SJCRH30 (cell line): ENCODE results near the gene SKIC8. TPM values are rescaled to one million over a fixed set of nuclear protein-coding genes. Genes with fewer than 3 reads are reported as not detected.

Experiments used
- DNase-seq, 2 experiments: peaks; one replicate each; pipeline ENCODE4 v3.0.0-alpha.2; 2015 to 2020
- H3K27ac ChIP-seq: fragments of 250-450 bp; sonication (Bioruptor Pico); 2 replicates; pipeline ENCODE4 v1.5.1; 2020; ENCODE audit warnings: mild to moderate bottlenecking, moderate library complexity
- H3K27me3 ChIP-seq: fragments of 250-450 bp; sonication (Bioruptor Pico); 2 replicates; pipeline ENCODE4 v1.5.1; 2020; ENCODE audit warnings: mild to moderate bottlenecking, moderate library complexity
- H3K36me3 ChIP-seq: fragments of 250-450 bp; sonication (Bioruptor Pico); 2 replicates; pipeline ENCODE4 v1.5.1; 2020; ENCODE audit warnings: mild to moderate bottlenecking, moderate library complexity
- H3K4me1 ChIP-seq: fragments of 250-450 bp; sonication (Bioruptor Pico); 2 replicates; pipeline ENCODE4 v1.5.1; 2020; ENCODE audit warnings: mild to moderate bottlenecking, moderate library complexity
- H3K4me3 ChIP-seq: fragments of 250-450 bp; sonication (Bioruptor Pico); 2 replicates; pipeline ENCODE4 v1.5.1; 2020; ENCODE audit warnings: mild to moderate bottlenecking, moderate library complexity
- H3K9me3 ChIP-seq: fragments of 250-450 bp; sonication (Bioruptor Pico); replicated peaks from 2 replicates; pipeline ENCODE4 v1.5.1; 2020; ENCODE audit warnings: mild to moderate bottlenecking, moderate library complexity
- total RNA-seq: library from RNA; depleted of rRNA; stranded (reverse); fragments of >200 nt; shearing (Covaris generic); gene quantifications from 2 replicates; pipeline ENCODE4 v1.2.3, GENCODE V29; 2014

The SKIC8 gene
- total RNA-seq, 1 experiment from 2014 or later, result 69.8 TPM

- no peak overlapping the region for H3K27ac ChIP-seq
- no peaks in the 10 kb centered on the region for H3K36me3 ChIP-seq
- no peak for DNase-seq
Measured at GRCh38 chr15:78327466-78327865, 28.1 kb upstream of the SKIC8 start.

DNA sequence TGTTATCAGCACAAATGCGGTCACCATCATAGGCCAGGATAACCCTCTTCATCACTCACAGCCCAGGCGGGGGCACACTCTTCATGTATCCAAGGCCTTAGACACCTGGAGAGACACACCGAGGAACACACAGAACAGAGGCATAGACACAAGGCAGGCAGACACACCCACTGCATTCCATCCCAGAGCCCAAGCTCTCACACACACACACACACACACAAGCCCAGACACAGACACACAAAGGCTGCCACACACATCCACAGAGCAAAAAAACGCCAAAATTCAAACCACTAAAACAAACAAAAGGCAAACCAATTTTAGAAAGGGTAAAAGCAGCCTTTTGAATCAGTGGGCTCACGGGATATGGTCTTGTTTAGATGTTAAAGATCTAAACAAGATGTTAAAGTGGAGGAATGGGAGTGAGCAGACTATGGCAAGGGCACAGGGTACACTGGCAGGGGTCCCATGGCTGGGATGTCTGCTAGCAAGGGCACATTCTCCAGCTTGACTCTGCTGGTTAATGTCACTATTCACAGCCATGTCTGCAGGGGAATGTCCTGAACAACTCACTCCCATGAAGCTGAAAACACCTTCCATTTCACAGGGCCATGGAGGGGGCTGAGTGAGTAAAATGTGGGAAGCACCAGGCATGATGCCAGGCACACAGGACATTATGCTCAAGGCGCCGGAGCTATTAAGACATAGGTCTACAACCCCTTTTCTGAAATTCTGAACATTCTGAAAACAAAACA, 25.9 kb upstream of the SKIC8 start:
- Histone ChIP-seq H3K36me3 (no peaks in the 10 kb centered on the region), H3K4me1 (peaks cover 18% of the 10 kb centered on the region), H3K9me3 (no peaks in the 10 kb centered on the region), H3K27ac (no peak overlapping the region), H3K27me3 (no peaks in the 10 kb centered on the region), H3K4me3 (no peak overlapping the region)
- DNase-seq, result no peak

More at GRCh38 chr15:78327466-78327865, 28.1 kb upstream of the SKIC8 start:
- Histone ChIP-seq H3K9me3 (no peaks in the 10 kb centered on the region), H3K27me3 (no peaks in the 10 kb centered on the region), H3K4me3 (no peak overlapping the region), H3K4me1 (peaks cover 9% of the 10 kb centered on the region)

DNA sequence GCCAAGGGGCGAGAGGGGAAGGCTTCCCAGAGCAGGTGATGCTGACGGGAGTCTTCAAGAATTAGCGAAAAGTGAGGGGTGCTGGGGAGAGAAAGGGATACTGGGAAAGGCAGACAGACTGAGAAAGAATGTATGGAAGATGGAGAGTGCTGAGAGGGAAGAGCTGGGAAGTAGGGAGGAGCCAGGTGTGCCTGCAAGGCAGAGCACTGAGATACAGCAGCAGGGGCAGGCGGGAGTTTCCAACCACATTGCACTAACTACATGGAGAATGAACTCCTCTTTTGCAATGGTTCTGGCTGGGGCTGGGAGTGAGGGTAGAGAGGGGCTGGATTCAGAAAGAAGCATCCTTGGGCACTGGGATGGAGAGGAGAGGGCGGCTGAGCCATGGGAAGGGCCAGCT, 24.7 kb upstream of the SKIC8 start:
- no peak for DNase-seq
- peaks cover 18% of the 10 kb centered on the region for H3K4me1 ChIP-seq
- H3K4me3 ChIP-seq, result no peak overlapping the region
- H3K9me3 ChIP-seq, result no peaks in the 10 kb centered on the region
- no peak overlapping the region for H3K27ac ChIP-seq
- no peaks in the 10 kb centered on the region for H3K36me3 ChIP-seq
- no peaks in the 10 kb centered on the region for H3K27me3 ChIP-seq

- H3K27me3 ChIP-seq, result no peaks in the 10 kb centered on the region
- H3K36me3 ChIP-seq, result no peaks in the 10 kb centered on the region
- no peaks in the 10 kb centered on the region for H3K9me3 ChIP-seq
- peaks cover 18% of the 10 kb centered on the region for H3K4me1 ChIP-seq
- no peak overlapping the region for H3K4me3 ChIP-seq
- H3K27ac ChIP-seq, result no peak overlapping the region
- DNase-seq, result no peak
Measured at GRCh38 chr15:78323693-78324092, 24.3 kb upstream of the SKIC8 start.

DNA sequence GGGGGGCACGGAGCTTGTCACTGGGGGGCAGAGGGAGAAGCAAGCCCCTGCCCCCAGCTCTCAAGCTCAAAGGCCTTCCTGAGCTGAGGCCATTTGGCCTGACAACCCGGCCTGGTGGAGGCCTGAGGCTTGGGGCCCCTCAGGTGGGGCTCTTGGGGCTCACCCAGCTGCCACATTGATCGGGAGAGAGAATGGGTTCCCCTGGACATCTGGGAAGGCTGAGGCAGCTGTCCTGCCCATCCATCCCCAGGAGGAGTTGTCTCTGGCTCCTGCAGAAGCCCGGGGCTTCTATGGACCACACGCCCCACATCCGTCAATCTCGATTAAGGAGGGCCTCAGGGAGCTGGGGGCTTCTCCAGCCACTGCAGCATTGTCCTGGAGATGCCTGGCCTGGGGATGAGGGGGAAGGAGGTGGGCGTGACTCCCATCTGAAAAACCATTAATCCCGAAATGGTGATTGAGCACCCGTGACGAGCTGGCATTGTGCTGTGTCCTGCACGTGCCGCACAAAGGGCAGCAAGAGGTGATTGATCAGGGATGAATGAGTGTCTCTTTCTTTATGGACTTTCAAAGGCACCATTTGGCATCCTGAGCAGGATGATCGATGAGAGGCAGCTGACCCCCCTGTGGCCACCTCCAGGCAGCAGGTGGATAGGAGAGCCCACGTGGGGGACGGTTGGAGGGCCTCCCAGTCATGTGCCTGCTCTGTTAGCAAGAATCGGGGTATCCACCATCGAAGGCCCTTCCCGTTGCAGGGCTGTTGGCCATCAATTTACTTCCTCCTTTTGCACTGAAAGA, 23.5 kb upstream of the SKIC8 start:
- H3K27me3 ChIP-seq, result no peaks in the 10 kb centered on the region
- no peaks in the 10 kb centered on the region for H3K9me3 ChIP-seq
- H3K27ac ChIP-seq, result peak overlapping the region; percentile 27; the same call in 1 of the 2 replicates
- H3K4me3 ChIP-seq, result no peak overlapping the region; the same call in 1 of the 2 replicates
- peaks cover 18% of the 10 kb centered on the region for H3K4me1 ChIP-seq
- no peaks in the 10 kb centered on the region for H3K36me3 ChIP-seq
- DNase-seq, result no peak

DNA sequence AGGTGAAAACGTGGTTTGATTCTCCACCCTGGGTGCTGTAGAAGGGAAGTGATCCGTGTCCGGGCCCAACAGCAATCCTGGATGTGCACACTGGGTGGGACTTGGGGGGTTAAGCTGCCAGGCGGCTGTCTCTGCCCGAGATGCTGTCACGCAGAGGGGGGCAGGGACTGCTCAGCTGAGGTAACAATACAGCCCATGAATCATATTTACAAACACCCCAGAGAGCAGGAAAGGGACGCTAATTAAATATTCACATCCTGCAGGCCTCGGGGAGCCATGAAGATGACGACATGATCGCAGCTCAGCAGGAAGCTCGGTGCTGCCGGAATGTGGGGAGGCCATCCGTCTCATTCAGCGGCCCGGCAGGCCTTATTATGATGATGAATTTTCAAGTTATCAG, 22.8 kb upstream of the SKIC8 start:
- H3K36me3 ChIP-seq, result no peaks in the 10 kb centered on the region
- no peaks in the 10 kb centered on the region for H3K9me3 ChIP-seq
- H3K4me3 ChIP-seq, result peak overlapping the region; percentile 8; the same call in 1 of the 2 replicates
- peak overlapping the region; percentile 27; the same call in 1 of the 2 replicates for H3K27ac ChIP-seq
- peaks cover 18% of the 10 kb centered on the region for H3K4me1 ChIP-seq
- peak; percentile 36 for DNase-seq
- H3K27me3 ChIP-seq, result no peaks in the 10 kb centered on the region

- no peaks in the 10 kb centered on the region for H3K27me3 ChIP-seq
- H3K36me3 ChIP-seq, result no peaks in the 10 kb centered on the region
- H3K4me1 ChIP-seq, result peaks cover 18% of the 10 kb centered on the region
- DNase-seq, result no peak
- H3K9me3 ChIP-seq, result no peaks in the 10 kb centered on the region
- H3K27ac ChIP-seq, result peak overlapping the region; percentile 27; the same call in 1 of the 2 replicates
- no peak overlapping the region for H3K4me3 ChIP-seq
Measured at GRCh38 chr15:78321786-78322185, 22.4 kb upstream of the SKIC8 start.

DNA sequence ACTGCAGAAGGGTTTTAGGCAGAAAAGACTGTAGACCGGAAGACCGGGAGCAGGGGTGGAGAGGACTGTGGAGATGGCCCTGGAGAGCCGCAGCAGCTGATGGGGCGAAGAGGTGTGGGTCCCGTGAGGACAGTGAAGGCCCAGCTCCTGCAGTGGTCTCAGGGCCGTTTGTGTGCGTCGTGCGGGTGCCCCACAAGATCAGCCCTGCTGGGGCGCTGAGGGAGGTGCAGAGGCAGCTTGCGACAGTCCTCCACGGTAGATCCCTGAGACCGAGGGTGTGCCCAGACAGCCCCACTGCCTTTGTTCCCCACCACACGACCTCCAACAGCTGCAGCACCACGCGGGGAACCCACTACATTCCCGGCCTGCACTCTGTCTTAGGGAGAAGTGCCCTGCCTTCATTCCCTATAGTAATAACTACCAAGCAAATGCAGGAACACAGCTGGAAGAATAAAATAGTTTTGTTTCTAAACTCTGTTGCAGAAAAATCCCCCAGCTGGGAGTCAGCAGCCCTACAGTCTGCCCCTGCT, 21.7 kb upstream of the SKIC8 start:
- H3K27me3 ChIP-seq, result no peaks in the 10 kb centered on the region
- peaks cover 20% of the 10 kb centered on the region for H3K4me1 ChIP-seq
- H3K27ac ChIP-seq, result no peak overlapping the region
- DNase-seq, result peak; percentile 51 to 58
- no peak overlapping the region for H3K4me3 ChIP-seq
- no peaks in the 10 kb centered on the region for H3K36me3 ChIP-seq
- H3K9me3 ChIP-seq, result no peaks in the 10 kb centered on the region

- H3K27me3 ChIP-seq, result no peaks in the 10 kb centered on the region
- no peaks in the 10 kb centered on the region for H3K9me3 ChIP-seq
- H3K4me1 ChIP-seq, result peaks cover 24% of the 10 kb centered on the region
- no peak for DNase-seq
- no peak overlapping the region for H3K27ac ChIP-seq
- no peak overlapping the region for H3K4me3 ChIP-seq
- no peaks in the 10 kb centered on the region for H3K36me3 ChIP-seq
Measured at GRCh38 chr15:78320183-78320582, 20.8 kb upstream of the SKIC8 start.

GRCh38 chr15:78319588-78319987, 20.2 kb upstream of the SKIC8 start:
- no peak for DNase-seq
- Histone ChIP-seq H3K36me3 (no peaks in the 10 kb centered on the region), H3K27ac (no peak overlapping the region), H3K4me3 (no peak overlapping the region), H3K9me3 (no peaks in the 10 kb centered on the region), H3K4me1 (peaks cover 24% of the 10 kb centered on the region), H3K27me3 (no peaks in the 10 kb centered on the region)

GRCh38 chr15:78317145-78317836, 17.9 kb upstream of the SKIC8 start:
- H3K36me3 ChIP-seq, result no peaks in the 10 kb centered on the region

DNA sequence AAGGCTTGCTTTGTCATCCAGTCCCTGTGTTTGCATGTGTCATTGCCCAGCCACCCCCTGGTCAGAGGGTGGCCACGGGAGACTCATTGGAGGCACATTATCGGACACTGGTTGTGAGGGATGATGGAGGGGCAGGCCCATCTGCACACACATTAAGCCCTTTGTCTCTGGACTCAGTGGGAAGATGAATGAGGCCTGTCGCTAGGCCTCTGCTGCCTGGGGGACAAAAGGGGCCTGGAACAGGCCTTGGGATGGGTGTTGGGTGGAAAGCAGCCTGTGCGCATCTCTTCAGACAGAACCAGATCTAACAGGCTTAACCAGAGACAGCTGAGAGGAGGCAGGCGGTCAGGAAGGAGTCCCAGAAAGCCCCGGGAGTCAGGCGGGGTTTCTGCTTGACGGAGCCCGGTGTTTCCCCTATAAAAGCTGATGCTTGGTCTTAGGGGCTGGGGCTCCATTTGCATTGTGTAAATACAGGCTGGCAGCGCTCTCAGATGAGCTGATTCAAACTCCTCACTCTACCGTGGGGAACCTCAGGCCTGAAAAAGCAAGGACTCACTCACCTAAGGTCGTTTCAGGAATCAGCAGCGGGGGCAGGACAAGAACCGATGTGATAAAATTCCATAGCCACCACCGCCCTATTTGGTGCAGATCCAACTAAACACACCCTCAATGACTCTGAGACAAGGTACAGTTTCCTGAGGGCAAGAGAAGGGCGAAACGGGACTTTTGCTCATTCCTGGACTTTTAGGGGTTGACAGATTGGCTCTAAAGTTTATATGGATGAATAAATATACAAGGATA, 17.1 kb upstream of the SKIC8 start:
- Histone ChIP-seq H3K9me3 (no peaks in the 10 kb centered on the region), H3K4me1 (peaks cover 6% of the 10 kb centered on the region), H3K27me3 (no peaks in the 10 kb centered on the region), H3K4me3 (peak overlapping the region; percentile 21), H3K36me3 (no peaks in the 10 kb centered on the region), H3K27ac (peak overlapping the region; percentile 39)
- peak; percentile 71 to 77 for DNase-seq

More at GRCh38 chr15:78317145-78317836, 17.9 kb upstream of the SKIC8 start:
- Histone ChIP-seq H3K27ac (no peak overlapping the region), H3K9me3 (no peaks in the 10 kb centered on the region), H3K4me1 (peaks cover 13% of the 10 kb centered on the region), H3K27me3 (no peaks in the 10 kb centered on the region), H3K4me3 (no peak overlapping the region; the same call in 1 of the 2 replicates)
- DNase-seq, result no peak

- H3K4me3 ChIP-seq, result no peak overlapping the region
- peak overlapping the region; percentile 39 for H3K27ac ChIP-seq
- DNase-seq, result no peak
- H3K27me3 ChIP-seq, result no peaks in the 10 kb centered on the region
- no peaks in the 10 kb centered on the region for H3K36me3 ChIP-seq
- H3K9me3 ChIP-seq, result no peaks in the 10 kb centered on the region
- peaks cover 6% of the 10 kb centered on the region for H3K4me1 ChIP-seq
Measured at GRCh38 chr15:78315686-78316282, 16.4 kb upstream of the SKIC8 start.

DNA sequence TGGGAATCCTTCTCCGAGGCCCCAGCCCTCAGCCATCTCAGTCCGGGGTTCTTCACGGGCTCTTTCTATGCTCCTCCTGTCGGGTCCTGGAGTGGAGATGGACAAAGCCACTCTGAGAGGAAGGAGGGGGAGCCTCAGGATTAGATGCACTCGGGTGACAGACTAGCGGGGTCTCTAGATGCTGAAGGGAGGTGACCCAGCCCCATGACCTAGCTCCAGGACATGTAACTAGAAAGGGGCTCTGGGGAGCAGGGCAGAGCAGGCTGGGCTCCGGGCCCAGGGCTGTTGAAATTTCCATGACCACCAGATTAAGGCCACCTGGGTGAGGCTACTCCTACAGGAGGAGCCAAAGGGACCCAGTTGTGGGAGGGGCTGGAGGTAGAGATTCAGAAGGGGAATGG, 14.8 kb upstream of the SKIC8 start:
- Histone ChIP-seq H3K27me3 (no peaks in the 10 kb centered on the region), H3K27ac (no peak overlapping the region), H3K4me1 (peaks cover 6% of the 10 kb centered on the region), H3K9me3 (no peaks in the 10 kb centered on the region), H3K36me3 (no peaks in the 10 kb centered on the region), H3K4me3 (no peak overlapping the region)
- DNase-seq, result no peak
